HL-60 (cell line): Measurements from ENCODE around the gene OSBPL10.

Source experiments
- DNase-seq, 2 experiments: peaks; one replicate each; pipeline ENCODE4 v3.0.0-alpha.2; 2010 to 2020; ENCODE audit warnings: low read depth in 1 of 2, low spot score in 1 of 2
- H3K27ac ChIP-seq: fragments of 250-450 bp; sonication (Bioruptor Pico); replicated peaks from 2 replicates; pipeline ENCODE4 v1.5.1; 2020; ENCODE audit warnings: mild to moderate bottlenecking, moderate library complexity
- H3K27me3 ChIP-seq: fragments of 250-450 bp; sonication (Bioruptor Pico); 2 replicates; pipeline ENCODE4 v1.5.1; 2021; ENCODE audit warnings: mild to moderate bottlenecking, moderate library complexity; ENCODE audit not compliant: insufficient read depth, poor library complexity, severe bottlenecking
- H3K4me3 ChIP-seq: replicated peaks from 2 replicates; pipeline ENCODE4 v1.5.1; 2011; ENCODE audit warnings: mild to moderate bottlenecking, control low read depth, low read length; ENCODE audit not compliant: insufficient read depth
- GABPA ChIP-seq: IDR thresholded peaks from 2 replicates; pipeline ENCODE4 v1.6.1; 2012; ENCODE audit warnings: low read depth
- POLR2AphosphoS5 ChIP-seq: IDR thresholded peaks from 2 replicates; pipeline ENCODE4 v1.6.1; 2012; ENCODE audit warnings: low read depth
- SPI1 ChIP-seq: IDR thresholded peaks from 2 replicates; pipeline ENCODE4 v1.6.1; 2012; ENCODE audit warnings: low read depth, mild to moderate bottlenecking, borderline replicate concordance
- TF ChIP-seq, protein P1 (sequence below): IDR thresholded peaks from one replicate; pipeline ENCODE4 v1.5.1; 2011; ENCODE audit warnings: low read length, control low read depth, inconsistent platforms; ENCODE audit not compliant: insufficient read depth
- TF ChIP-seq, protein P2 (sequence below): IDR thresholded peaks from 2 replicates; pipeline ENCODE4 v1.6.1; 2012; ENCODE audit warnings: low read depth; ENCODE audit not compliant: insufficient replicate concordance

OSBPL10 gene

GRCh38 chr3:31676556-31676955, 304.5 kb downstream of the OSBPL10 start:
- no peaks in the 10 kb centered on the region for H3K27me3 ChIP-seq
- DNase-seq, result no peak
- TF ChIP-seq, protein P1, sequence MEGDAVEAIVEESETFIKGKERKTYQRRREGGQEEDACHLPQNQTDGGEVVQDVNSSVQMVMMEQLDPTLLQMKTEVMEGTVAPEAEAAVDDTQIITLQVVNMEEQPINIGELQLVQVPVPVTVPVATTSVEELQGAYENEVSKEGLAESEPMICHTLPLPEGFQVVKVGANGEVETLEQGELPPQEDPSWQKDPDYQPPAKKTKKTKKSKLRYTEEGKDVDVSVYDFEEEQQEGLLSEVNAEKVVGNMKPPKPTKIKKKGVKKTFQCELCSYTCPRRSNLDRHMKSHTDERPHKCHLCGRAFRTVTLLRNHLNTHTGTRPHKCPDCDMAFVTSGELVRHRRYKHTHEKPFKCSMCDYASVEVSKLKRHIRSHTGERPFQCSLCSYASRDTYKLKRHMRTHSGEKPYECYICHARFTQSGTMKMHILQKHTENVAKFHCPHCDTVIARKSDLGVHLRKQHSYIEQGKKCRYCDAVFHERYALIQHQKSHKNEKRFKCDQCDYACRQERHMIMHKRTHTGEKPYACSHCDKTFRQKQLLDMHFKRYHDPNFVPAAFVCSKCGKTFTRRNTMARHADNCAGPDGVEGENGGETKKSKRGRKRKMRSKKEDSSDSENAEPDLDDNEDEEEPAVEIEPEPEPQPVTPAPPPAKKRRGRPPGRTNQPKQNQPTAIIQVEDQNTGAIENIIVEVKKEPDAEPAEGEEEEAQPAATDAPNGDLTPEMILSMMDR, result no peak
- TF ChIP-seq SPI1 (no peak), POLR2AphosphoS5 (no peak), GABPA (no peak)
- TF ChIP-seq, protein P2, sequence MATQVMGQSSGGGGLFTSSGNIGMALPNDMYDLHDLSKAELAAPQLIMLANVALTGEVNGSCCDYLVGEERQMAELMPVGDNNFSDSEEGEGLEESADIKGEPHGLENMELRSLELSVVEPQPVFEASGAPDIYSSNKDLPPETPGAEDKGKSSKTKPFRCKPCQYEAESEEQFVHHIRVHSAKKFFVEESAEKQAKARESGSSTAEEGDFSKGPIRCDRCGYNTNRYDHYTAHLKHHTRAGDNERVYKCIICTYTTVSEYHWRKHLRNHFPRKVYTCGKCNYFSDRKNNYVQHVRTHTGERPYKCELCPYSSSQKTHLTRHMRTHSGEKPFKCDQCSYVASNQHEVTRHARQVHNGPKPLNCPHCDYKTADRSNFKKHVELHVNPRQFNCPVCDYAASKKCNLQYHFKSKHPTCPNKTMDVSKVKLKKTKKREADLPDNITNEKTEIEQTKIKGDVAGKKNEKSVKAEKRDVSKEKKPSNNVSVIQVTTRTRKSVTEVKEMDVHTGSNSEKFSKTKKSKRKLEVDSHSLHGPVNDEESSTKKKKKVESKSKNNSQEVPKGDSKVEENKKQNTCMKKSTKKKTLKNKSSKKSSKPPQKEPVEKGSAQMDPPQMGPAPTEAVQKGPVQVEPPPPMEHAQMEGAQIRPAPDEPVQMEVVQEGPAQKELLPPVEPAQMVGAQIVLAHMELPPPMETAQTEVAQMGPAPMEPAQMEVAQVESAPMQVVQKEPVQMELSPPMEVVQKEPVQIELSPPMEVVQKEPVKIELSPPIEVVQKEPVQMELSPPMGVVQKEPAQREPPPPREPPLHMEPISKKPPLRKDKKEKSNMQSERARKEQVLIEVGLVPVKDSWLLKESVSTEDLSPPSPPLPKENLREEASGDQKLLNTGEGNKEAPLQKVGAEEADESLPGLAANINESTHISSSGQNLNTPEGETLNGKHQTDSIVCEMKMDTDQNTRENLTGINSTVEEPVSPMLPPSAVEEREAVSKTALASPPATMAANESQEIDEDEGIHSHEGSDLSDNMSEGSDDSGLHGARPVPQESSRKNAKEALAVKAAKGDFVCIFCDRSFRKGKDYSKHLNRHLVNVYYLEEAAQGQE, result no peak
- no peak overlapping the region for H3K4me3 ChIP-seq
- no peak overlapping the region for H3K27ac ChIP-seq

DNA sequence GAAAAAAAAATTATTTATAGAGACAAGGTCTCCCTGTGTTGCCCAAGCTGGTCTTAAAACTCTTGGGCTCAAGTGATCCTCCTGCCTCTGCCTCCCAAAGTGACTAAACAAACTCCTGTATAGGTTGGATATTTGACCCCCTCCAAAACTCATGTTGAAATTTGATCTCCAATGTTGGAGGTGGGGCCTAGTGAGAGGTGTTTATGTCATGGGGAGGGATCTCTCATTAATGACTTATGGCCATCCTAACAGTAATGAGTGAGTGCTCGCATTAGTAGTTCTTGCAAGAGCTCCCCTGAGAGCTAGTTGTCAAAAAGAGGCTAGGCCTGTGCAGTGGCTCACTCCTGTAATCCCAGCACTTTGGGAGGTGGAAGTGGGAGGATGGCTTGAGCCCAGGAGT, 307.1 kb downstream of the OSBPL10 start:
- TF ChIP-seq SPI1 (no peak), POLR2AphosphoS5 (no peak), GABPA (no peak)
- TF ChIP-seq, protein P2, result no peak
- TF ChIP-seq, protein P1, result no peak
- H3K27me3 ChIP-seq, result no peaks in the 10 kb centered on the region
- DNase-seq, result no peak
- no peak overlapping the region for H3K27ac ChIP-seq
- H3K4me3 ChIP-seq, result no peak overlapping the region

DNA sequence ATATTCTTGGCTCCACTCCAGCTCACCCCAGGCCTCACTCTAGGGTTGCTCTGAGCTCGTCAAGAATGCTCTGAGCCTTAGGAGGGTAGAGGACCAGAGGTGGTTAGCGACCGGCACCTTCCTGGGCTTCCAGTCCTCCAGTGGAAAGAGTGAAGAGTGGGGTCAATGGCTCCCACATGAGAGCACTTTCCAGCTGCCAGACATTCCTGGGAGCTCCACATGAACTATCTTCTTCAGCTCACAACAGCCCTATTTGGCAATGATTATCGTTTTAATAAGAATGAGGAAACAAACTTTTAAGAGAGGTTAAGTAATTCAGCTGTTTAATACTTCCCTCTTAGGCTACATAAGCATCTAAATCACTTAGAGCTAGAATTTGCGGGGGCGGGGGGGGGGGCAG, 309.1 kb downstream of the OSBPL10 start:
- Histone ChIP-seq H3K27ac (no peak overlapping the region), H3K4me3 (no peak overlapping the region), H3K27me3 (no peaks in the 10 kb centered on the region)
- peak; percentile 16 to 38 for DNase-seq
- TF ChIP-seq, protein P2, result no peak
- TF ChIP-seq, protein P1, result no peak
- TF ChIP-seq POLR2AphosphoS5 (no peak), GABPA (no peak), SPI1 (no peak)
